ENCODE measurements around the gene CSTB. TPM values are rescaled to one million over a fixed set of nuclear protein-coding genes. Genes with fewer than 3 reads are reported as not detected.
A peak's percentile ranks its signal among the peaks of the same experiment; 100 is the strongest.

Gene CSTB
- total RNA-seq, 1 experiment from 2014 or later: 151 TPM

DNA sequence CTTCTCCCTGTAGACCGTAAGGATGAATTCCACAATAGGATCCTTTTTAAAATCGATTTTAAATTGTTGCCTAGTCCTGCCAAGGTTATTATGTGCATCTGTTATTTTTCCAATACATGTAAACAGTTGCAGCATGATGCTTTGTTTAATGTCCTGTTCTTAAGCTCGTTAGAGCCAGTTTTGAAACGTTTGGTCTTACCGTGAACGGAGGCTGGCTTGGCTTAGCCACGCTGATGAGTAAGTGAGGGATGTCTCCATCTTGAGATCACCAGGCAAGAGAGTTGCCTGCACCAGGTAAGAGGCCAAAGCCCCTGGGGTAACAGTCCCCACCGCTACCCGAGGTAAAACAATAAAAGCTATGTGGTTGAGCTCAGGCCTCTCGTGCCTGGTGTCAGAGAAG, 17.3 kb downstream of the CSTB start:
- BruUV-seq (replicated peaks): no TSS peak
- Histone ChIP-seq H3F3A (ENCODE audit: low read length, unreplicated experiment) (no peaks in the 10 kb centered on the region), H3K4me3 (ENCODE audit: low read length) (no peak overlapping the region), H3K9me2 (replicated peaks; ENCODE audit: low read length) (no peaks in the 10 kb centered on the region), H3K9me3 (ENCODE audit: low read length) (no peaks in the 10 kb centered on the region), H2AFZ (ENCODE audit: low read length) (no peak overlapping the region), H3K4me2 (ENCODE audit: low read length) (no peak overlapping the region), H3K27me3 (ENCODE audit: low read length) (no peaks in the 10 kb centered on the region), H3K4me1 (ENCODE audit: insufficient read depth, low read length) (no peaks in the 10 kb centered on the region), H3K79me2 (ENCODE audit: low read length) (no peaks in the 10 kb centered on the region), H3K36me3 (ENCODE audit: low read depth, low read length) (peaks cover 83% of the 10 kb centered on the region), H3K27ac (ENCODE audit: low read length) (no peak overlapping the region), H4K20me1 (ENCODE audit: low read length) (no peaks in the 10 kb centered on the region), H3K9ac (ENCODE audit: low read length) (no peak overlapping the region)
- DNase-seq: no peak
- CTCF ChIA-PET: no interaction called here
- POLR2A ChIA-PET (ENCODE audit: unreplicated experiment): no interaction called here
- TF ChIP-seq EZH2phosphoT487 (IDR thresholded peaks at IDR 0.05; ENCODE audit: borderline replicate concordance, low read length) (no peak), EZH2 (IDR thresholded peaks at IDR 0.05; ENCODE audit: low read length, unreplicated experiment) (no peak)
- TF ChIP-seq, protein P1, sequence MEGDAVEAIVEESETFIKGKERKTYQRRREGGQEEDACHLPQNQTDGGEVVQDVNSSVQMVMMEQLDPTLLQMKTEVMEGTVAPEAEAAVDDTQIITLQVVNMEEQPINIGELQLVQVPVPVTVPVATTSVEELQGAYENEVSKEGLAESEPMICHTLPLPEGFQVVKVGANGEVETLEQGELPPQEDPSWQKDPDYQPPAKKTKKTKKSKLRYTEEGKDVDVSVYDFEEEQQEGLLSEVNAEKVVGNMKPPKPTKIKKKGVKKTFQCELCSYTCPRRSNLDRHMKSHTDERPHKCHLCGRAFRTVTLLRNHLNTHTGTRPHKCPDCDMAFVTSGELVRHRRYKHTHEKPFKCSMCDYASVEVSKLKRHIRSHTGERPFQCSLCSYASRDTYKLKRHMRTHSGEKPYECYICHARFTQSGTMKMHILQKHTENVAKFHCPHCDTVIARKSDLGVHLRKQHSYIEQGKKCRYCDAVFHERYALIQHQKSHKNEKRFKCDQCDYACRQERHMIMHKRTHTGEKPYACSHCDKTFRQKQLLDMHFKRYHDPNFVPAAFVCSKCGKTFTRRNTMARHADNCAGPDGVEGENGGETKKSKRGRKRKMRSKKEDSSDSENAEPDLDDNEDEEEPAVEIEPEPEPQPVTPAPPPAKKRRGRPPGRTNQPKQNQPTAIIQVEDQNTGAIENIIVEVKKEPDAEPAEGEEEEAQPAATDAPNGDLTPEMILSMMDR (conservative IDR thresholded peaks at IDR 0.05; ENCODE audit: low read depth, low read length): no peak
- ATAC-seq: no peak
- intact Hi-C loops (cut with micrococcal nuclease): no loop called here

DNA sequence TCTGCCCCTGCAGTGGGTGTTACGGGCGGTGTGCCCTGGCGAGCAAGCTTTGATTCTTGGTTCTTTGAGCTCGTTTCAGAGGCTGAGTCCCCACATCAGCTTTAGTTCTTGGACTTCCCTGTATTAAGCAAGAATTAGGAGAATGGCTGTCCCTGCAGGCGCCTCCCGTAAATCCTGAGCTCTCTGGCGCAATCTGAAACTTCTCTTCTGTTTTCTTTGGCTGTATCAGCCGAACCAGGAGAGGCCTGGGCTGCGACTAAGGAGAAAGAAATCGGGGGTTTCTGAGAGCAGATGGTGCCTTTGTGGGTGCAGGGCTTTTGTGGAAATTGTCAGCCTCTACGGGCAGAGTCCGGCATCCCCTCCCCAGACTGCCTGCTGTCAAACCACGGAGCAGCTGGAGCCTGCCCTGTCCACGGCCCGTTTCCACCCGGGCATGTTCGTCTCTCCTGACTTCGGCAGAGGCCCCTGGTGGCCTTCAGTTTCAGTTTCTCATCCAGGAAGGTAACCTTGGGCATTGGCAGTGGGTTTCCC, 17.9 kb downstream of the CSTB start:
- no peaks in the 10 kb centered on the region for H3K9me2 ChIP-seq (replicated peaks; ENCODE audit: low read length)
- BruUV-seq (replicated peaks): TSS peak; percentile 7
- H3K9me3 ChIP-seq (ENCODE audit: low read length): no peaks in the 10 kb centered on the region
- POLR2A ChIA-PET (ENCODE audit: unreplicated experiment): no interaction called here
- no peak overlapping the region for H3K9ac ChIP-seq (ENCODE audit: low read length)
- no peak overlapping the region for H3K27ac ChIP-seq (ENCODE audit: low read length)
- ATAC-seq (no peak), DNase-seq (no peak)
- no peak overlapping the region for H2AFZ ChIP-seq (ENCODE audit: low read length)
- no peaks in the 10 kb centered on the region for H3F3A ChIP-seq (ENCODE audit: low read length, unreplicated experiment)
- CTCF ChIA-PET: no interaction called here
- TF ChIP-seq EZH2phosphoT487 (IDR thresholded peaks at IDR 0.05; ENCODE audit: borderline replicate concordance, low read length) (no peak), EZH2 (IDR thresholded peaks at IDR 0.05; ENCODE audit: low read length, unreplicated experiment) (no peak)
- TF ChIP-seq, protein P1 (conservative IDR thresholded peaks at IDR 0.05; ENCODE audit: low read depth, low read length): no peak
- no peak overlapping the region for H3K4me3 ChIP-seq (ENCODE audit: low read length)
- H3K36me3 ChIP-seq (ENCODE audit: low read depth, low read length): peaks cover 87% of the 10 kb centered on the region
- no peaks in the 10 kb centered on the region for H3K79me2 ChIP-seq (ENCODE audit: low read length)
- H3K4me2 ChIP-seq (ENCODE audit: low read length): no peak overlapping the region
- H3K27me3 ChIP-seq (ENCODE audit: low read length): no peaks in the 10 kb centered on the region
- no peaks in the 10 kb centered on the region for H3K4me1 ChIP-seq (ENCODE audit: insufficient read depth, low read length)
- intact Hi-C loops (cut with micrococcal nuclease): no loop called here
- H4K20me1 ChIP-seq (ENCODE audit: low read length): no peaks in the 10 kb centered on the region

DNA sequence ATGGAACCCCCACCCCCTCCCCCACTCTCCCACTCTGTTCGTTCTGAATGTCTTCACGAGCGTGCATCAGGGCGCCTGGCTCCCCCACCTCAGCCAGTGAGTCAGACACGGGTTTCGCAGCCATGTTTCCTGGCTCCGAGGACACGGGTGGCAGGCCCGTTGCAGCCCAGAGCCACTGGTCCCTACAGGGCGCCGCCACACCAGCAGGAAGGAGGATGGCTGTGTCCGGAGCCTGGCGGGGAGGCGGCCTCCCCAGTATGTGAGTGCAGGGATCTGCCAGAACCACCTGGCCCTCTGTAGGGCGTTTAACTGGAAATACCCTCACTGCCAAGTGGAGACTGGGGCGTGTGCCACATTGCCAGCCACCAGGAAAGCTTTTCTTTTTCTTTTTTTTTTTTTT, 18.5 kb downstream of the CSTB start:
- CTCF ChIA-PET: no interaction called here
- peaks cover 87% of the 10 kb centered on the region for H3K36me3 ChIP-seq (ENCODE audit: low read depth, low read length)

More for the DNA sequence above, 18.5 kb downstream of the CSTB start:
- no peak for ATAC-seq
- Histone ChIP-seq H3K79me2 (ENCODE audit: low read length) (no peaks in the 10 kb centered on the region), H3F3A (ENCODE audit: low read length, unreplicated experiment) (no peaks in the 10 kb centered on the region), H2AFZ (ENCODE audit: low read length) (no peak overlapping the region), H3K4me1 (ENCODE audit: insufficient read depth, low read length) (no peaks in the 10 kb centered on the region), H3K4me3 (ENCODE audit: low read length) (no peak overlapping the region), H3K27me3 (ENCODE audit: low read length) (no peaks in the 10 kb centered on the region), H3K9me2 (replicated peaks; ENCODE audit: low read length) (no peaks in the 10 kb centered on the region), H3K9me3 (ENCODE audit: low read length) (no peaks in the 10 kb centered on the region), H3K9ac (ENCODE audit: low read length) (no peak overlapping the region), H3K27ac (ENCODE audit: low read length) (no peak overlapping the region), H3K4me2 (ENCODE audit: low read length) (no peak overlapping the region), H4K20me1 (ENCODE audit: low read length) (no peaks in the 10 kb centered on the region)
- no TSS peak for BruUV-seq (replicated peaks)
- intact Hi-C loops (cut with micrococcal nuclease): no loop called here
- POLR2A ChIA-PET (ENCODE audit: unreplicated experiment): no interaction called here
- TF ChIP-seq, protein P1 (conservative IDR thresholded peaks at IDR 0.05; ENCODE audit: low read depth, low read length): no peak
- no peak for TF ChIP-seq EZH2 (IDR thresholded peaks at IDR 0.05; ENCODE audit: low read length, unreplicated experiment)
- no peak for DNase-seq
